ENCODE results near the gene IREB2.

Gene IREB2

DNA sequence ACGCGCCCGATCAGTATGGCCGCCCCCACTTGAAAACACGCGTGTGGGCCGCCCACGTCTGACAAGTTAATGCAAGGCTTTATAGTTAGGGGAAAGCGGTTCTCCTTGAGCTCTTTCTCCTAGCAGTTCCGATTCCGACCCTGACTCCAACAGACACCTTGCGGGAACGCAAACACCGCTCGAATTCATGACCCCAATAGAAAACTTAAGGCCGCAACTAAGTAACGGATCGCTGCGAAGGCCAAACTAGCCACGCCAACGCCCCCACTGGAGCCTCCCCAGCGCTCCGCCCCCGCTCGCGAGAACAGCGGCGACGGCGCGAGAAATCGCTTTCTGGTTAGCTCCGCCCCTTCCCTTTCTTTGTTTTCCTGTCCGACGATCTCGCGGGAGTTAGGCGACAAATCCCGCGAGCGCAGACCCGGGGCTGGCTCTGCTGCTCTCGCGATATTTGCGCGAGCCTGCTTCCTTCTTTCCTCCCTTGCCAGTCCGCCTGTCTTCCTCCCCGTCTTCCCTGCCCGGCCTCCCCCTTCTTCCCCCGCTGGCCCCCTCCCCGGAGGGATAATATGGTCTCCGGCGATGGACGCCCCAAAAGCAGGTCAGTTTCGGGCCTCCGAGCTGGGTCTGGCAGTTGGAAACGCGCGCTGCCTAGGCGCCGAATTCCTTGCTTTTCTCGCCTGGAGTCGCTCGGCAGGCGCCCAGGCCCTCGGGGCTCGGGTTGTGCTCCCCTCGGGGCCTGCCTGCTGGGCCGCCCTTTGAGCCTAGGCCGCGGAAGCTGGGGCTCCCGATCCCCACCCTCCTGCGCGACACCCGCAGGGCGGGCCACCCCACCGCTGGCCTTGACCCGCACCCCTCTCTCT lies at the start of gene IREB2:
Gene IREB2, plus strand, starts transcription at position 455 of the 857 bp plus-strand sequence. Its CDS starts 122 bp downstream, at position 577.
- H3K4me3 Mint-ChIP-seq, result peak within 1 kb of the TSS; percentile 93
- H3K36me3 Mint-ChIP-seq, result peaks cover 9% of the 10 kb centered on the region
- H3K4me1 Mint-ChIP-seq (ENCODE audit: low read depth), result peaks cover 47% of the 10 kb centered on the region
- peak within 1 kb of the TSS; percentile 98 for H3K27ac Mint-ChIP-seq
- no peaks in the 10 kb centered on the region for H3K9me3 Mint-ChIP-seq (ENCODE audit: low read depth)
- no peaks in the 10 kb centered on the region for H3K27me3 Mint-ChIP-seq

GRCh38 chr15:78388865-78389264 lies 49.2 kb upstream of the IREB2 start:
- Mint-ChIP-seq H3K36me3 (no peaks in the 10 kb centered on the region), H3K9me3 (ENCODE audit: low read depth) (no peaks in the 10 kb centered on the region), H3K27ac (no peak overlapping the region), H3K4me3 (no peak overlapping the region), H3K4me1 (ENCODE audit: low read depth) (no peaks in the 10 kb centered on the region), H3K27me3 (peaks cover 15% of the 10 kb centered on the region)

- Mint-ChIP-seq H3K4me3 (no peak overlapping the region), H3K9me3 (ENCODE audit: low read depth) (no peaks in the 10 kb centered on the region), H3K27me3 (peaks cover 15% of the 10 kb centered on the region)
These were observed 48.7 kb upstream of the IREB2 start for GRCh38 chr15:78389322-78389721.

GRCh38 chr15:78389738-78390137 lies 48.3 kb upstream of the IREB2 start:
- no peak overlapping the region for H3K27ac Mint-ChIP-seq
- no peaks in the 10 kb centered on the region for H3K4me1 Mint-ChIP-seq (ENCODE audit: low read depth)

More at GRCh38 chr15:78389322-78389721, 48.7 kb upstream of the IREB2 start:
- Mint-ChIP-seq H3K27ac (no peak overlapping the region), H3K4me1 (ENCODE audit: low read depth) (no peaks in the 10 kb centered on the region), H3K36me3 (no peaks in the 10 kb centered on the region)

DNA sequence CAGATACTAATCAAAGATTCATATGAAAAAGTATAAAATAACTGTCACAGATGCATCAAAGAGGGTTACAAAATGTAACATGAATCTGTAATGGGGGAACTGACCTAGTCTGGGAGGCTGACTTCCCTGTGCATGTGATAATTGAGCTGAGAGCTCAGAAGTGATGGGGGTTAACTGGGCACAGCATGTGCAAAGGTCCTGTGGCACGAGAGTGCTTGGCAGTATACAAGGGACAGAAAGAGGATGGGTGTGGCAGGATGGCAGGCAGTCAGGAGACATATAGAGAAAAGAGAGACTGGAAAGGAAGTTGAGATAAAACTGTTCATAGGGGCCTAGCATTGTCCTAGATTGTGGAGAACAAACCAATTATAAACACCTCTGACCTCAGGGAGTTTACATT lies 47.8 kb upstream of the IREB2 start:
- H3K4me3 Mint-ChIP-seq, result no peak overlapping the region
- no peaks in the 10 kb centered on the region for H3K4me1 Mint-ChIP-seq (ENCODE audit: low read depth)
- H3K27ac Mint-ChIP-seq, result no peak overlapping the region
- no peaks in the 10 kb centered on the region for H3K36me3 Mint-ChIP-seq
- H3K9me3 Mint-ChIP-seq (ENCODE audit: low read depth), result no peaks in the 10 kb centered on the region
- peaks cover 10% of the 10 kb centered on the region for H3K27me3 Mint-ChIP-seq

More at GRCh38 chr15:78389738-78390137, 48.3 kb upstream of the IREB2 start:
- Mint-ChIP-seq H3K9me3 (ENCODE audit: low read depth) (no peaks in the 10 kb centered on the region), H3K27me3 (peaks cover 15% of the 10 kb centered on the region), H3K4me3 (no peak overlapping the region), H3K36me3 (no peaks in the 10 kb centered on the region)

DNA sequence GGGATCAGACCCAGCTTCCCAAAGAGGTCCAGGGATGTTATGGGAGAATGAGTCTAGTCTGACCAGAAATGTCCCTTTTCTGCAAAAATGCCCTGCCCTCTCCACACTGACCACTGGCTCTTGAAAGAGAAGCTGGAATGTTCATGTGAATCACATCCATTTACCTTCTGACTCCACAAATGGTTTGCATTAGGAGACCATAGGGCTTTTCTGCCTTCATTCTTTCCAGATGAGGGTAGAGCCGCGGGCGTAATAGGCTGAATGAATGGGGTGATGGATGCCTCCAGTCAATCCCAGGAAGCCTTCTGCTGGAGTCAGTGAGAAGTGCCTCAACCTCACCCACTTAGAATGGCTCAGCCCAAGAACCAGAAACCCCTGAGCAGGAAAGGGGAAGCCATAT lies 47.2 kb upstream of the IREB2 start:
- no peak overlapping the region for H3K4me3 Mint-ChIP-seq
- no peak overlapping the region for H3K27ac Mint-ChIP-seq
- no peaks in the 10 kb centered on the region for H3K36me3 Mint-ChIP-seq
- no peaks in the 10 kb centered on the region for H3K4me1 Mint-ChIP-seq (ENCODE audit: low read depth)
- no peaks in the 10 kb centered on the region for H3K9me3 Mint-ChIP-seq (ENCODE audit: low read depth)
- peaks cover 7% of the 10 kb centered on the region for H3K27me3 Mint-ChIP-seq

DNA sequence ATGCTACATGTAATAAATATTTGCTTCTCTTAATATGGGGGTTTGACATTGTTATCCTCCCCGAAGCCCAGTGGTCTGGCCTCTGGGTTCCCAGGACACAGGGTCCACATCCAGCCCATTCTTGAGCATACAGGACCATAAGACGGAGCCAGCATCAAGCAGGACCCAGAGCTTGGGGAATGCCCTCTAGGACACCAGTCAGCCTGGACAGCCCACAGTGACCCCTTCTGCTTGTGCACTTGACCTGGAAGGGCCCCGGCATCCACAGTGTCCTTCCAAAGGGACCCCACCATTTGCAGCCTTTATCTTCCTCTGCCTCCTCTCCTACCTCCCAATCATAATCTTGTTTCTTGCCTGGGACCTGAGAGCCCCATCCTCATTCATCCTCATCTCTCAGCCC lies 46.2 kb upstream of the IREB2 start:
- Mint-ChIP-seq H3K4me1 (ENCODE audit: low read depth) (no peaks in the 10 kb centered on the region), H3K27ac (no peak overlapping the region), H3K4me3 (no peak overlapping the region), H3K36me3 (no peaks in the 10 kb centered on the region), H3K27me3 (peaks cover 2% of the 10 kb centered on the region), H3K9me3 (ENCODE audit: low read depth) (no peaks in the 10 kb centered on the region)

DNA sequence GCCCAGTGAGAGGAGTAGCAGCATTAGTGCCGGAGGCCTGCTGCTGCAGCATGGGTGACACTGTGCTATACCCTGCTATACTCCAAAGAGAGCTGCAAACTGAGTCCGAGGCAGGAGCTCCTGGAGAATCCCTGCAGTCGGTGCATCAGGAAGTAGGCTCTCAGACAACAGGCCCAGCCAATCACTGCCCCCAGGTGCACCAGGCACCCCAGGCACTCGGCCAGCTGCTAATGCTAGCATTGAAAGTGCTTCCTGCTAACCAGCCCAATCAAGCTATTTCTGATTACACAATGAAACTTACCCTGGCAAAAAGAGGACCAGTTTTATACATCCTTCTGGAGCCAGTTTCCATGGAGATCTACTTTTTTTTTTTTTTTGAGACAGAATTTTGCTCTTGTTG lies 45.6 kb upstream of the IREB2 start:
- no peaks in the 10 kb centered on the region for H3K4me1 Mint-ChIP-seq (ENCODE audit: low read depth)
- H3K36me3 Mint-ChIP-seq, result no peaks in the 10 kb centered on the region
- peaks cover 2% of the 10 kb centered on the region for H3K27me3 Mint-ChIP-seq
- H3K27ac Mint-ChIP-seq, result no peak overlapping the region
- no peak overlapping the region for H3K4me3 Mint-ChIP-seq
- H3K9me3 Mint-ChIP-seq (ENCODE audit: low read depth), result no peaks in the 10 kb centered on the region

DNA sequence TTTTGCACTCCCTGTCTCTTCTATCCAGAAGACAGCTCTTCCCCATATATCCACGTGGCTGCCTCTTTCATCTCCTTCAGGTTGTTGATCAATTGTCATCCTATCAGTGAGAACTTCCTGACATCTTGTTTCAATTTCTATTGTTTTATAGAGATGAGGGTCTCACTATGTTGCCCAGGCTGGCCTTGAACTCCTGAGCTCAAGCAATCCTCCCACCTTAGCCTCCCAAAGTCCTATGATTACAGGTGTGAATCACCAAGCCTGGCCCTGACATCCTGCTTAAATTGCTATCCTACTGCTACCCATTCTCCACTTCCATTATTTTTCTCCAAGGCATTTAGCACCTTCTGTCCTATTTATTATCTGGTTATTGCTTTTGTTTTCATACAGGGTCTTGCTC lies 44.9 kb upstream of the IREB2 start:
- no peak overlapping the region for H3K4me3 Mint-ChIP-seq
- H3K27me3 Mint-ChIP-seq, result no peaks in the 10 kb centered on the region
- H3K4me1 Mint-ChIP-seq (ENCODE audit: low read depth), result no peaks in the 10 kb centered on the region
- H3K27ac Mint-ChIP-seq, result no peak overlapping the region
- H3K9me3 Mint-ChIP-seq (ENCODE audit: low read depth), result no peaks in the 10 kb centered on the region
- H3K36me3 Mint-ChIP-seq, result no peaks in the 10 kb centered on the region

- Mint-ChIP-seq H3K9me3 (ENCODE audit: low read depth) (no peaks in the 10 kb centered on the region), H3K27ac (no peak overlapping the region), H3K27me3 (no peaks in the 10 kb centered on the region), H3K4me3 (no peak overlapping the region), H3K4me1 (ENCODE audit: low read depth) (no peaks in the 10 kb centered on the region), H3K36me3 (no peaks in the 10 kb centered on the region)
These were observed 44.0 kb upstream of the IREB2 start for GRCh38 chr15:78394026-78394425.

DNA sequence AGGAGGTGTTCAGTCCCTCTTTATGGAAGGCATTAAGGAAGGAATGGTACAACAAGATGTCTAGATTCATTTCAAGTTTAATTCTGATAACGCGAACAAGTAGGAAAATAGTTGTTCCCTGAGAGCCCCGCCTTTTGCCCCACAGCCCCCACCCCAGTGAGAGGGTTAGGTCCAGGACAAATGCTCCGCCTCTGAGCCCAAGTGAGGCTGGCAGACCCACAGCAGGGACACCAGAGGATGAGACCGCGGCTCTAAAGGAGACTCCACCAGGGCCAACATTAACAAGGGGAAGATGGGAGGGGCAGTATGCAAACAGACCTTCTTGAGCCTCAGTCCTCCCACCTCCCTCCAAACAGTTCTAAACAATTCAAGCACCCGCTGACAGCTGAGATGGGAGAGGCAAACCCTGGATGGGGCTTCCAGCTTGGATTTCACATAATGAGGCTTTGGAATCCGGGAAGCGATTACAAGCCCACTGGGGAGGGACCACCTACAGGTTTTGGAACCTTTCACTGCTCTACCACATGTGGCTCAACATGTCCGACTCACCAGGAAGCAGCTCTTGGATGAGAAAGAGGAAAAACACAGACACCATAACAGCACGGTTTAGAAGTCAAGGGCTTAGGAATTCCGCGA lies 42.9 kb upstream of the IREB2 start:
- Mint-ChIP-seq H3K4me1 (ENCODE audit: low read depth) (no peaks in the 10 kb centered on the region), H3K27me3 (no peaks in the 10 kb centered on the region), H3K36me3 (no peaks in the 10 kb centered on the region), H3K27ac (no peak overlapping the region), H3K4me3 (no peak overlapping the region), H3K9me3 (ENCODE audit: low read depth) (no peaks in the 10 kb centered on the region)

- no peak overlapping the region for H3K4me3 Mint-ChIP-seq
- H3K36me3 Mint-ChIP-seq, result no peaks in the 10 kb centered on the region
- H3K9me3 Mint-ChIP-seq (ENCODE audit: low read depth), result no peaks in the 10 kb centered on the region
- H3K27me3 Mint-ChIP-seq, result no peaks in the 10 kb centered on the region
- H3K27ac Mint-ChIP-seq, result no peak overlapping the region
- H3K4me1 Mint-ChIP-seq (ENCODE audit: low read depth), result no peaks in the 10 kb centered on the region
These were observed 41.7 kb upstream of the IREB2 start for GRCh38 chr15:78396186-78396814.

- Mint-ChIP-seq H3K9me3 (ENCODE audit: low read depth) (no peaks in the 10 kb centered on the region), H3K4me3 (no peak overlapping the region), H3K27ac (no peak overlapping the region)
These were observed 41.0 kb upstream of the IREB2 start for GRCh38 chr15:78396976-78397375.

DNA sequence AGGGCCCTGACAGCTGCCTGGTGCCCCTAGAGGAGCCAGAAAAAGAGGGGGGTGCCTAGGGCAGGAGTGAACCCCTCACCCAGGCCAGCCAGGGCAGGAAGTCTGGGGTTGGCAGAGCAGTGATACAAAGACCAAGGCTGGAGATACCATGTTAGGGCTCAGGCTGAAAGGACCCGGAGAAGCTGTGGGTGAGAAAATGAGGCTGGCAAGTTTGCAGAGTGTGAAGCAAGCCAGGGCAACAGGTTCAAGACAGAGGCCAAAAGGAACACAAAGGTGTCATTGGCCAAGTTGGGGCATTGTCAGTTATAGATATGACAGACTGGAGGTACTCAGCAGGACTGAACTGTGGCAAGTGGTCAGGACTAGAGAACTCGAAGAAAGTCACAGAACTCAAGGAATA lies 40.6 kb upstream of the IREB2 start:
- Mint-ChIP-seq H3K9me3 (ENCODE audit: low read depth) (no peaks in the 10 kb centered on the region), H3K27me3 (no peaks in the 10 kb centered on the region), H3K4me1 (ENCODE audit: low read depth) (no peaks in the 10 kb centered on the region), H3K4me3 (no peak overlapping the region), H3K27ac (no peak overlapping the region), H3K36me3 (no peaks in the 10 kb centered on the region)

More at GRCh38 chr15:78396976-78397375, 41.0 kb upstream of the IREB2 start:
- H3K36me3 Mint-ChIP-seq, result no peaks in the 10 kb centered on the region
- H3K27me3 Mint-ChIP-seq, result no peaks in the 10 kb centered on the region
- no peaks in the 10 kb centered on the region for H3K4me1 Mint-ChIP-seq (ENCODE audit: low read depth)

- H3K27ac Mint-ChIP-seq, result no peak overlapping the region
- H3K4me3 Mint-ChIP-seq, result no peak overlapping the region
- H3K9me3 Mint-ChIP-seq (ENCODE audit: low read depth), result no peaks in the 10 kb centered on the region
- no peaks in the 10 kb centered on the region for H3K27me3 Mint-ChIP-seq
- H3K36me3 Mint-ChIP-seq, result no peaks in the 10 kb centered on the region
- no peaks in the 10 kb centered on the region for H3K4me1 Mint-ChIP-seq (ENCODE audit: low read depth)
These were observed 39.8 kb upstream of the IREB2 start for GRCh38 chr15:78398076-78398825.
